ENCODE results near the gene ARFGEF2. TPM values are rescaled to one million over a fixed set of nuclear protein-coding genes. Genes with fewer than 3 reads are reported as not detected.
"Not testable (repeated sequence)": the region's sequence is repeated elsewhere in the genome, so short reads cannot be mapped to it uniquely, and the experiment has no call there.

Gene ARFGEF2
- total RNA-seq, 1 donor from 2014 or later = 32.5 TPM

- Mint-ChIP-seq H3K9me3 (ENCODE audit: unreplicated experiment) (no peaks in the 10 kb centered on the region), H3K4me1 (ENCODE audit: unreplicated experiment) (no peaks in the 10 kb centered on the region), H3K36me3 (ENCODE audit: unreplicated experiment) (peaks cover 62% of the 10 kb centered on the region), H3K27ac (ENCODE audit: unreplicated experiment) (no peak overlapping the region), H3K4me3 (ENCODE audit: unreplicated experiment) (no peak overlapping the region), H3K27me3 (ENCODE audit: unreplicated experiment) (no peaks in the 10 kb centered on the region)
- TF ChIP-seq CTCF (IDR thresholded peaks at IDR 0.05) = no peak
- DNase-seq (ENCODE audit: extremely low spot score, unreplicated experiment) = no peak
These were observed 88.6 kb downstream of the ARFGEF2 start for GRCh38 chr20:49009899-49010631.

GRCh38 chr20:49024220-49024619, 102.7 kb downstream of the ARFGEF2 start:
- no peak overlapping the region for H3K27ac Mint-ChIP-seq (ENCODE audit: unreplicated experiment)
- no peak overlapping the region for H3K4me3 Mint-ChIP-seq (ENCODE audit: unreplicated experiment)
- TF ChIP-seq CTCF (IDR thresholded peaks at IDR 0.05) = no peak
- no peaks in the 10 kb centered on the region for H3K27me3 Mint-ChIP-seq (ENCODE audit: unreplicated experiment)
- no peaks in the 10 kb centered on the region for H3K9me3 Mint-ChIP-seq (ENCODE audit: unreplicated experiment)
- H3K4me1 Mint-ChIP-seq (ENCODE audit: unreplicated experiment) = peaks cover 5% of the 10 kb centered on the region
- DNase-seq (ENCODE audit: extremely low spot score, unreplicated experiment) = no peak
- H3K36me3 Mint-ChIP-seq (ENCODE audit: unreplicated experiment) = peaks cover 30% of the 10 kb centered on the region

GRCh38 chr20:49028177-49028576, 106.7 kb downstream of the ARFGEF2 start:
- H3K9me3 Mint-ChIP-seq (ENCODE audit: unreplicated experiment); H3K4me3 Mint-ChIP-seq (ENCODE audit: unreplicated experiment): not testable (repeated sequence)
- H3K36me3 Mint-ChIP-seq (ENCODE audit: unreplicated experiment) = peaks cover 29% of the 10 kb centered on the region

DNA sequence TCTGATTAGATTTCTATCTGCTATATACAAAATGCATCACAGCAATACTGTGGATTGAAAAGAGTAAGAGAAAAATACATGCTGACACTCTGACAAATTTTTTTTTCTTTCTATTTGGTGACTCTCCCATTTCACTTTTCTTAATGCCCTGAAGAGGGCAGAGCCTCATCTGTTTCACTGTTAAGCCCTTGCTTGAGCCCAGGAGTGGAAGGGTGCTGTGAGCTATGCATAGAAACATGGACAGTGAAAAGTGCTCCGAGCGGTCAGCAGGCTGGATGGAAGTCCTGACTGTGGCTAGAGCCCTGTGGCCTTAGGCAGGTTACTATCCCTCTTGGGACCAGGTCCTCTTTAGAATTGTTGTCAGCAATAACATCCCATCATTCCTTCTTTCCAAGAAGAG, 107.2 kb downstream of the ARFGEF2 start:
- Mint-ChIP-seq H3K27me3 (ENCODE audit: unreplicated experiment) (no peaks in the 10 kb centered on the region), H3K4me3 (ENCODE audit: unreplicated experiment) (no peak overlapping the region), H3K27ac (ENCODE audit: unreplicated experiment) (peak overlapping the region; percentile 59), H3K36me3 (ENCODE audit: unreplicated experiment) (peaks cover 33% of the 10 kb centered on the region), H3K4me1 (ENCODE audit: unreplicated experiment) (peaks cover 5% of the 10 kb centered on the region), H3K9me3 (ENCODE audit: unreplicated experiment) (no peaks in the 10 kb centered on the region)
- peak; percentile 52 for TF ChIP-seq CTCF (IDR thresholded peaks at IDR 0.05)
- no peak for DNase-seq (ENCODE audit: extremely low spot score, unreplicated experiment)

More at GRCh38 chr20:49028177-49028576, 106.7 kb downstream of the ARFGEF2 start:
- not testable (repeated sequence) for DNase-seq (ENCODE audit: extremely low spot score, unreplicated experiment); H3K27ac Mint-ChIP-seq (ENCODE audit: unreplicated experiment); H3K4me1 Mint-ChIP-seq (ENCODE audit: unreplicated experiment); H3K27me3 Mint-ChIP-seq (ENCODE audit: unreplicated experiment)

- Mint-ChIP-seq H3K9me3 (ENCODE audit: unreplicated experiment) (no peaks in the 10 kb centered on the region), H3K27me3 (ENCODE audit: unreplicated experiment) (no peaks in the 10 kb centered on the region), H3K36me3 (ENCODE audit: unreplicated experiment) (peaks cover 35% of the 10 kb centered on the region), H3K4me3 (ENCODE audit: unreplicated experiment) (no peak overlapping the region), H3K4me1 (ENCODE audit: unreplicated experiment) (peaks cover 5% of the 10 kb centered on the region), H3K27ac (ENCODE audit: unreplicated experiment) (peak overlapping the region; percentile 59)
- no peak for DNase-seq (ENCODE audit: extremely low spot score, unreplicated experiment)
- TF ChIP-seq CTCF (IDR thresholded peaks at IDR 0.05) = no peak
These were observed 107.7 kb downstream of the ARFGEF2 start for GRCh38 chr20:49029203-49029602.

All from osteocyte (in vitro differentiated cells).